Activated T-cell treated with anti-CD3 and anti-CD28 coated beads, Interleukin-2, amount 50 U/mL, for 4 hours (primary cell): ENCODE results near the gene NLGN4X. TPM values are rescaled to one million over a fixed set of nuclear protein-coding genes. Genes with fewer than 3 reads are reported as not detected.

ENCODE experiments used
- ATAC-seq, 2 donors: fragments of 200-7000 bp; cut with Tn5 transposase; one replicate each; pipeline ENCODE4 v1.10.0; 2021
- DNase-seq: peaks from one replicate; pipeline ENCODE4 v3.0.0-alpha.2; 2020
- H3K27me3 Mint-ChIP-seq: one replicate; pipeline ENCODE4 v1.8.0; 2021; ENCODE audit warnings: low read depth, mixed read lengths
- H3K36me3 Mint-ChIP-seq: one replicate; pipeline ENCODE4 v1.8.0; 2022; ENCODE audit warnings: mixed read lengths; ENCODE audit not compliant: insufficient read depth
- H3K4me1 Mint-ChIP-seq: one replicate; pipeline ENCODE4 v1.8.0; 2021; ENCODE audit warnings: low read depth, mixed read lengths
- H3K4me3 Mint-ChIP-seq: one replicate; pipeline ENCODE4 v1.8.0; 2021; ENCODE audit warnings: mild to moderate bottlenecking, moderate library complexity, mixed read lengths
- H3K9me3 Mint-ChIP-seq: one replicate; pipeline ENCODE4 v1.8.0; 2021; ENCODE audit warnings: mixed read lengths
- total RNA-seq, 3 donors: library from RNA; stranded (reverse); gene quantifications; one replicate each; pipeline ENCODE4 v1.2.1, GENCODE V29; 2021

The NLGN4X gene
- under 1 TPM in 2 of 3 donors, not detected in 1; 0.08 to 0.15 TPM for total RNA-seq

DNA sequence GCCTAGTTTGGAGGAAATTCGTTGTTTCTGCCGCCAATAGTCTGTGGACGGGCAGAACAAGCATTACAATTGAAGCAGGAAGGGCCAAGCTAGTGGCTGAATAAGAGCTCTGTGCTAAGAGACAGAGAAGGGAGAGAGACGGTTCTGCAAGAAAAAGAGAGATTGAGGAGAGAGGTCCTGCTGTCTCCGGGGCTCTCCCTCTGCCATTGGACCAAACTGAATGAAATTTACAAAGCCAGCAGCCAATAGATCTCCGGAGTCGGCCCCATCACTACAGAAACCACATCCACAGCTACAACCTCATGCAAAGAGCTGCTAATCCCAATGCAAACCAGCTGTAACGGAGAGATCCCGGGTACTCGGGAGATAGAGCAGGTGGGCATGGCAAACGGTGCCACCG is at the start of gene NLGN4X:
NLGN4X (minus strand) TSS at position 148 of the 400 bp plus-strand sequence. CDS start 77,401 bp downstream, outside the sequence.
- H3K36me3 Mint-ChIP-seq = no peaks in the 10 kb centered on the region
- peaks cover 4% of the 10 kb centered on the region for H3K9me3 Mint-ChIP-seq
- H3K27me3 Mint-ChIP-seq = peaks cover 33% of the 10 kb centered on the region
- ATAC-seq (no peak), DNase-seq (no peak)
- no peak within 1 kb of the TSS for H3K4me3 Mint-ChIP-seq
- H3K4me1 Mint-ChIP-seq = no peaks in the 10 kb centered on the region

GRCh38 chrX:6266041-6266440 is 37.4 kb upstream of the NLGN4X start:
- peaks cover 3% of the 10 kb centered on the region for H3K9me3 Mint-ChIP-seq
- no peaks in the 10 kb centered on the region for H3K27me3 Mint-ChIP-seq
- no peak overlapping the region for H3K4me3 Mint-ChIP-seq
- ATAC-seq (no peak), DNase-seq (no peak)
- H3K4me1 Mint-ChIP-seq = no peaks in the 10 kb centered on the region
- H3K36me3 Mint-ChIP-seq = no peaks in the 10 kb centered on the region

GRCh38 chrX:6262959-6263358 is 34.3 kb upstream of the NLGN4X start:
- no peaks in the 10 kb centered on the region for H3K4me1 Mint-ChIP-seq
- H3K27me3 Mint-ChIP-seq = no peaks in the 10 kb centered on the region
- H3K4me3 Mint-ChIP-seq = no peak overlapping the region
- H3K36me3 Mint-ChIP-seq = no peaks in the 10 kb centered on the region
- no peak for ATAC-seq
- no peak for DNase-seq
- peaks cover 3% of the 10 kb centered on the region for H3K9me3 Mint-ChIP-seq

DNA sequence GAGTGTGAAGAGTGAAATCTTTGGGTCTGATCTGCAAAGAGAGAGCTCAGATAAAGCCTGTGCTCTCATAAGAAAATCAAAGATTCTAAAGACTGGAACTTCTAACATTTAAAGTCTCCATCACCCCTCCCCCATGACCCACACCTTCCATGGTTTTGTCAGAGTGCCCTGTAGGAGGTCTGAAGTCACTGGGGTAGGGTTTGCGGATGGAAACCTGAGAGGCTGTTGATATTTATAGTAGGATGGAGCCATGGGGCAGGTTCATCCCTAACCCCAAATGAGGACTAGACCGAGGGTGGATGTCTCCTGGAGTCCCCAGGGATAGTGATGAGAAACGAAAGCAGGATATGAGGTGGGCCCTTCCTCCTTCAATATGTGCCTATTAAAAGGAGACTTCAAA is 28.4 kb upstream of the NLGN4X start:
- DNase-seq = no peak
- Mint-ChIP-seq H3K4me1 (no peaks in the 10 kb centered on the region), H3K27me3 (no peaks in the 10 kb centered on the region), H3K36me3 (no peaks in the 10 kb centered on the region), H3K9me3 (no peaks in the 10 kb centered on the region), H3K4me3 (no peak overlapping the region)
- ATAC-seq = no peak

DNA sequence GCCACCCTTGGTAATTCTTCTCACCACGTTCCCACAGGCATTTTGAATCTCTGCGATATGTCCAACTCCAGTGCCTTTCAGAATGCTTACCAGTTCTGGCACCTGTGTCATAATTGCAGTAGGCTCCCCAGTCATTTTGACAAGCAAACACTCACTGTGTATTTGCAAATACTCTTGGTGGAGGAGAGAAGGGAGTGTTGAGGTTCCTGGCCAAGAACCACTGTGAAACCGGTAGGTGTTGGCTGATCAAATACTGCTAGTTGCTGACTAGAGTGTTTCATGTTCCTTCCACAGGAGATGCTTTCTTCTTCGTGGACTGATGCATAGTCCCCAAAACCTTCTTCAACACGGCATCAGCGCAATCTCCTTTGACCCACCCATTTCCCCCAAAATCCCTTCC is 16.0 kb upstream of the NLGN4X start:
- H3K27me3 Mint-ChIP-seq = no peaks in the 10 kb centered on the region
- no peaks in the 10 kb centered on the region for H3K9me3 Mint-ChIP-seq
- no peaks in the 10 kb centered on the region for H3K36me3 Mint-ChIP-seq
- no peak overlapping the region for H3K4me3 Mint-ChIP-seq
- DNase-seq = no peak
- no peaks in the 10 kb centered on the region for H3K4me1 Mint-ChIP-seq
- no peak for ATAC-seq

DNA sequence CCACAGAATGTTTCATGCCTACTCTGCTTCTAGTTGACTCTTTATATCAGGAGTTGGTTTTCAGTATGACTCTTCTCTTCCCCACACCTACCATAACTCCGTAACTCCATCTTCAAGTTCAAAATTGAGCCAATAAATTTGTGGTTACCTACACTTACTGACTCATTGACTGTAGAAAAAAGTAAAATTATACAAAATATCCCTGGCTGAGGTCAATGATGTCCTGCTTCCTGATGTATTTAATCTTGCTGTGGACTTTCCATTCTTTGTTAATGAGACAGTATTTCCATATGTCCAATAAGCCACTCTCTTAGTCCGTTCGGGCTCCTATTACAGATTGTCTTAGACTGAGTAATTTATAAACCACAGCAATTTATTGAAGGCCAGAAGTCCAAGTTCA is 9.9 kb upstream of the NLGN4X start:
- H3K36me3 Mint-ChIP-seq = no peaks in the 10 kb centered on the region

DNA sequence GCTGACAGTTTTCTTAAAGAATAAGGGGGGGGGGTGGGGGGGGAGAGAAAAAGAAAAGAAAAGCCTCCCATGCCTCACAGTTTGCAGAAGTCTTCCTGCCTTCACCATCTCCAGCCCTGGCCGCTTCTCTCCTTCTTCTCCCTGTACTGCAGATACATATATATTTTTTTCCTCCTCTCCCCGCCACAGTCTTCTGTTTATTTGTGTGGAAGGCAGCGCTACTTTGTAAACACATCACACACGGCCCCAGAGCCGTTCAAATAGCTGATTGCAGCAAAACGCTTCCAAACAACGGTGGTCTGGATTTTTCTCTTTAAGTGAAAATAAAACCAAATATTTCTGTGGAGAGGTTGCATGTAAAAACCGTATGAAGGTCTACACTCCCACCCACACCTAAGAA is 732 bp downstream of the NLGN4X start:
- H3K4me3 Mint-ChIP-seq = no peak overlapping the region
- H3K4me1 Mint-ChIP-seq = no peaks in the 10 kb centered on the region
- peaks cover 33% of the 10 kb centered on the region for H3K27me3 Mint-ChIP-seq
- no peaks in the 10 kb centered on the region for H3K36me3 Mint-ChIP-seq
- H3K9me3 Mint-ChIP-seq = peaks cover 4% of the 10 kb centered on the region
- ATAC-seq = no peak
- DNase-seq = no peak

More for the DNA sequence above, 9.9 kb upstream of the NLGN4X start:
- Mint-ChIP-seq H3K27me3 (no peaks in the 10 kb centered on the region), H3K9me3 (no peaks in the 10 kb centered on the region), H3K4me1 (no peaks in the 10 kb centered on the region), H3K4me3 (no peak overlapping the region)
- no peak for DNase-seq
- no peak for ATAC-seq

- H3K4me3 Mint-ChIP-seq = no peak overlapping the region
- DNase-seq = no peak
- no peak for ATAC-seq
- peaks cover 4% of the 10 kb centered on the region for H3K9me3 Mint-ChIP-seq
- H3K27me3 Mint-ChIP-seq = peaks cover 34% of the 10 kb centered on the region
- H3K36me3 Mint-ChIP-seq = no peaks in the 10 kb centered on the region
- no peaks in the 10 kb centered on the region for H3K4me1 Mint-ChIP-seq
Measured at GRCh38 chrX:6227453-6227835, 1.2 kb downstream of the NLGN4X start.

GRCh38 chrX:6226596-6227452 is 1.8 kb downstream of the NLGN4X start:
- no peak for DNase-seq
- Mint-ChIP-seq H3K27me3 (peaks cover 34% of the 10 kb centered on the region), H3K9me3 (peaks cover 4% of the 10 kb centered on the region), H3K36me3 (no peaks in the 10 kb centered on the region), H3K4me3 (no peak overlapping the region), H3K4me1 (no peaks in the 10 kb centered on the region)
- no peak for ATAC-seq

- Mint-ChIP-seq H3K36me3 (no peaks in the 10 kb centered on the region), H3K9me3 (peaks cover 4% of the 10 kb centered on the region), H3K27me3 (peaks cover 33% of the 10 kb centered on the region), H3K4me1 (no peaks in the 10 kb centered on the region), H3K4me3 (no peak overlapping the region)
- DNase-seq (no peak), ATAC-seq (no peak)
Measured at GRCh38 chrX:6225911-6226595, 2.6 kb downstream of the NLGN4X start.

- no peak overlapping the region for H3K4me3 Mint-ChIP-seq
Measured at GRCh38 chrX:6225288-6225910, 3.3 kb downstream of the NLGN4X start.

DNA sequence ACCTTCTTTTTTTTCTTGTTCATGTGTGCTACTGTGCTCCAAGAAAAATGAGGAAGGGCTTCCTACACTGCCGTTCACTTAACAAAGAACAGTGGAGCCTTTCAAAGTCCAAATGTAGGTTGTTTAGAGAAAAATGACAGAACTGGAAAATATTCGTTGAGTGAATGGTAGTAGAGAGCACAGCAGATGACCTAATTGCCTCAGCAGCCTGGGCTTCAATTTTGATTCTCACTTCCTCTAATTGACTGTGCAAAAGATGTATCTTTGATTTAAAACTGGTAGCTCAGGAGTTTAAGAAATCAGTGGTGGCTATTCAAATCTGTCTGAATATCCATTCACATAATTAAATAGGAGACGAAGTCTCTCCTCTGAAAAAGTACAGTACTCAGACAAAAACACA is 5.2 kb downstream of the NLGN4X start:
- DNase-seq = no peak
- Mint-ChIP-seq H3K4me3 (no peak overlapping the region), H3K9me3 (no peaks in the 10 kb centered on the region)

More at GRCh38 chrX:6225288-6225910, 3.3 kb downstream of the NLGN4X start:
- H3K9me3 Mint-ChIP-seq = no peaks in the 10 kb centered on the region
- DNase-seq (no peak), ATAC-seq (no peak)
- H3K36me3 Mint-ChIP-seq = no peaks in the 10 kb centered on the region
- peaks cover 27% of the 10 kb centered on the region for H3K27me3 Mint-ChIP-seq
- no peaks in the 10 kb centered on the region for H3K4me1 Mint-ChIP-seq

DNA sequence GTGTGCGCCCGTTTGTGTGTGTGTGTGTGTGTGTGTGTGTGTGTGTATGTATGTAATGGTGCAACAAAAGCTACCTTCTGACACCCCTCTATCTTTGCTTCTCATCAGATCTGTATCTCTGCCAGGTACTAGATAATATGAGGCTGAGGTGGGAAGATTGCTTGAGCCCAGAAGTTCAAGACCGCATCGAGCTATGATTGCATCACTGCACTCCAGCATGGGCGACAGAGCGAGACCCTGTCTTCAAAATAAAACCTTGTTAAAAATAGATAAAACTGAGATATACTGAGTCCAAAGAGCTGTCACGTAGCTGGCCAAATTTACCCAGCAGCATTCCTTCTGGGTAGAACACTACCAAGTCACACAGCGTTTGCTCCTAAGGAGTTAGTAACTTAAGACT is 18.4 kb downstream of the NLGN4X start:
- ATAC-seq = no peak
- no peak for DNase-seq
- Mint-ChIP-seq H3K36me3 (no peaks in the 10 kb centered on the region), H3K9me3 (no peaks in the 10 kb centered on the region), H3K4me1 (no peaks in the 10 kb centered on the region), H3K27me3 (no peaks in the 10 kb centered on the region), H3K4me3 (no peak overlapping the region)

More for the DNA sequence above, 5.2 kb downstream of the NLGN4X start:
- no peak for ATAC-seq
- H3K27me3 Mint-ChIP-seq = peaks cover 15% of the 10 kb centered on the region
- no peaks in the 10 kb centered on the region for H3K36me3 Mint-ChIP-seq
- H3K4me1 Mint-ChIP-seq = no peaks in the 10 kb centered on the region

GRCh38 chrX:6203462-6204215 is 25.0 kb downstream of the NLGN4X start:
- no peak for DNase-seq
- H3K36me3 Mint-ChIP-seq = no peaks in the 10 kb centered on the region
- ATAC-seq = no peak
- no peaks in the 10 kb centered on the region for H3K9me3 Mint-ChIP-seq
- H3K27me3 Mint-ChIP-seq = no peaks in the 10 kb centered on the region
- no peak overlapping the region for H3K4me3 Mint-ChIP-seq
- H3K4me1 Mint-ChIP-seq = no peaks in the 10 kb centered on the region
